Right atrium auricular region (tissue), 2 donors: ENCODE data around the gene ANO4. TPM values are rescaled to one million over a fixed set of nuclear protein-coding genes. Genes with fewer than 3 reads are reported as not detected.

Source experiments
- DNase-seq: peaks from one replicate; pipeline ENCODE4 v3.0.0-alpha.2; 2019; ENCODE audit warnings: low spot score
- H3K27ac ChIP-seq, 2 donors: fragments of 200-600 bp; sonication (generic); 1 replicate in 1 of 2; 2 replicates in 1 of 2; pipeline ENCODE4 v1.5.1; 2016 to 2019
- H3K27me3 ChIP-seq, 2 donors: fragments of 200-600 bp; sonication (generic); one replicate each; pipeline versions ENCODE4 v1.5.1 to v1.6.0; 2017 to 2019
- H3K36me3 ChIP-seq: fragments of 200-600 bp; sonication (generic); one replicate; pipeline ENCODE4 v1.5.1; 2016
- H3K4me1 ChIP-seq, 2 donors: fragments of 200-600 bp; sonication (generic); one replicate each; pipeline versions ENCODE4 v1.5.1 to v1.6.0; 2017 to 2019
- H3K4me3 ChIP-seq, 2 donors: fragments of 200-600 bp; sonication (generic); 1 replicate in 1 of 2; 2 replicates in 1 of 2; pipeline ENCODE4 v1.5.1; 2017 to 2019; ENCODE audit warnings: mild to moderate bottlenecking in 1 of 2, moderate library complexity in 1 of 2
- H3K9me3 ChIP-seq, 2 donors: fragments of 200-600 bp; sonication (generic); one replicate each; pipeline ENCODE4 v1.5.1; 2019
- total RNA-seq, 2 donors: library from RNA; depleted of rRNA; stranded (reverse); fragments of >200 nt; gene quantifications; one replicate each; pipeline ENCODE4 v1.1.0, GENCODE V29; 2016
- TF ChIP-seq, protein P1 (sequence below), 2 donors: fragments of 200-600 bp; sonication (generic); IDR thresholded peaks; one replicate each; pipeline ENCODE4 v1.5.1; 2019; ENCODE audit warnings: antibody characterized with exemption in 2 of 2

The ANO4 gene
- total RNA-seq: under 1 TPM in 1 of 2 donors, not detected in 1; 0.47 TPM

DNA sequence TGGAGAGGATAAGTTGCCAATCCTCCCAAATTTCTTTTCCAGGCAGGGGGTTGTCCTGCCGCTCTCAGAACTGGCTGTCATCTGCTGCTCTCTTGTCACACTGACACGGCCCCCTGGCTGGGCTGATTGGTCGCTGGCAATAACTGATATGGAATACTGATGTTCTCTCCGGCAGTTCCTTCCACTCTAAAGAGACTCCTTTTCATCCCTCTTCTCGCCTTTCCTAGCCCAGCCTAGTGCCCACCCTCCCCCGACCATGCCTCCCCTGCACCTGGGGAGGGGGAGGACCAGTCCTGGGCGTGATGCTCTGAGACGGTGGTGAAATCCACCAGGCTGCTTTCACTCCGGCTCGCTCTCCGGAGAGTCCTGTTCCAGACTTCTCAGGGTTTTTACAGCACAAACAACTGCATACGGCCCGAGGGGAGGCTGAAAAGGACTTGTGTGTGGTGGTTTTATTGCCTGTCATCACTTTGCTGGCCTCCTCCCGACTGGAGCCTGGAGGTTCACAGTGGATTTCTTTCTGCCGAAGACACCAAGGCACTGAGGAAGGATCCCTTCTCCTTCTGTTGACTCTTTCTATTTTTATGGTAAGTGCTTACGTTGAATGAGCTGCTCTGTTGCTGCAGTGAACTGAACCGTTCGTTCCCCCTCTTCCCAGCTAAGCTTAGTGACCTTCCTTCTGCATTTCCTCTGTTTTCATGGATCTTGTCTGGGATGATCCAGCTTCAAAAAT is at the start of gene ANO4:
ANO4 (plus strand) TSS at position 336 of the 733 bp plus-strand sequence. CDS start 107,010 bp downstream, outside the sequence.
- H3K27ac ChIP-seq: no peak within 1 kb of the TSS

DNA sequence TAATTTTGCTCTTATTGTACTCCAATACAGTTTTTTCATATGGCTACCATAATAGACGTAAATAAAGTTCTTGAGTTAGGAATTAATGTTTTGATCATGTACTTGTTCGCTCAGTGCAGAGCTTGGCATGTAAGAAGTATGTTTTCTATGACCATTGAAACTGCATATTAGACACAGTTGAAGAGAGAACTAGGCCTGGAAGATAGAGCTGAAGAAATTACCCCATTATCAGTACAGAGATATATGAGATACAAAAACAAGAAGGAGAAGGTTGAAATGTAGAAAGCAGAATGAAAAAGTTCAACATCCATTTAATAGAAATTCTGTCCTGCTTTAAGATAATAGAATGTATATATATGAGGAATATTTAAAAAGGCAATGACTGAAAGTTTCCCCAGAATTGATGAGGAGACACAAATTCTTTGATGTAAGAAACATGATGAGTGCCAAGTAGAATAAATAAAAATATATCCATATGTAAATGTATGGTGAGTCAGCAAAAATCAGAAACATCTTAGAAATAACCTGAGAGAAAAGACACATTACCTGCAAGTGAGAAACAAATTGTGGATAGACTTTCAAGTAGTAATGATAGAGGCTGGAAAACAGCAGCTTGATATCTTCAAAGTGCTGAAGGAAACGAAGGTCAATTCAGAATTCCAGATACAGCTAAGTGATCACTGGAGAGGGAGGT is 49.1 kb upstream of the ANO4 start:
- no peak overlapping the region for H3K4me3 ChIP-seq
- no peaks in the 10 kb centered on the region for H3K36me3 ChIP-seq
- no peak for DNase-seq
- TF ChIP-seq, protein P1, sequence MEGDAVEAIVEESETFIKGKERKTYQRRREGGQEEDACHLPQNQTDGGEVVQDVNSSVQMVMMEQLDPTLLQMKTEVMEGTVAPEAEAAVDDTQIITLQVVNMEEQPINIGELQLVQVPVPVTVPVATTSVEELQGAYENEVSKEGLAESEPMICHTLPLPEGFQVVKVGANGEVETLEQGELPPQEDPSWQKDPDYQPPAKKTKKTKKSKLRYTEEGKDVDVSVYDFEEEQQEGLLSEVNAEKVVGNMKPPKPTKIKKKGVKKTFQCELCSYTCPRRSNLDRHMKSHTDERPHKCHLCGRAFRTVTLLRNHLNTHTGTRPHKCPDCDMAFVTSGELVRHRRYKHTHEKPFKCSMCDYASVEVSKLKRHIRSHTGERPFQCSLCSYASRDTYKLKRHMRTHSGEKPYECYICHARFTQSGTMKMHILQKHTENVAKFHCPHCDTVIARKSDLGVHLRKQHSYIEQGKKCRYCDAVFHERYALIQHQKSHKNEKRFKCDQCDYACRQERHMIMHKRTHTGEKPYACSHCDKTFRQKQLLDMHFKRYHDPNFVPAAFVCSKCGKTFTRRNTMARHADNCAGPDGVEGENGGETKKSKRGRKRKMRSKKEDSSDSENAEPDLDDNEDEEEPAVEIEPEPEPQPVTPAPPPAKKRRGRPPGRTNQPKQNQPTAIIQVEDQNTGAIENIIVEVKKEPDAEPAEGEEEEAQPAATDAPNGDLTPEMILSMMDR (IDR thresholded peaks at IDR 0.05): no peak
- no peaks in the 10 kb centered on the region for H3K4me1 ChIP-seq
- no peaks in the 10 kb centered on the region for H3K27me3 ChIP-seq
- no peak overlapping the region for H3K27ac ChIP-seq
- H3K9me3 ChIP-seq: no peaks in the 10 kb centered on the region

More for the DNA sequence above, at the start of gene ANO4:
- H3K4me1 ChIP-seq: no peaks in the 10 kb centered on the region
- no peaks in the 10 kb centered on the region for H3K27me3 ChIP-seq
- no peak for DNase-seq
- H3K36me3 ChIP-seq: no peaks in the 10 kb centered on the region
- TF ChIP-seq, protein P1 (IDR thresholded peaks at IDR 0.05): no peak
- H3K4me3 ChIP-seq: no peak within 1 kb of the TSS
- no peaks in the 10 kb centered on the region for H3K9me3 ChIP-seq

GRCh38 chr12:100752841-100753240 is 41.7 kb upstream of the ANO4 start:
- peaks cover 0 to 11% of the 10 kb centered on the region in 2 donors for H3K9me3 ChIP-seq
- TF ChIP-seq, protein P1 (IDR thresholded peaks at IDR 0.05): no peak
- no peak for DNase-seq

GRCh38 chr12:100753837-100754236 is 40.7 kb upstream of the ANO4 start:
- DNase-seq: no peak
- H3K36me3 ChIP-seq: no peaks in the 10 kb centered on the region
- H3K9me3 ChIP-seq: peaks cover 0 to 11% of the 10 kb centered on the region in 2 donors
- H3K27ac ChIP-seq: no peak overlapping the region
- H3K4me1 ChIP-seq: no peaks in the 10 kb centered on the region
- no peaks in the 10 kb centered on the region for H3K27me3 ChIP-seq
- TF ChIP-seq, protein P1 (IDR thresholded peaks at IDR 0.05): no peak
- H3K4me3 ChIP-seq: no peak overlapping the region

More at GRCh38 chr12:100752841-100753240, 41.7 kb upstream of the ANO4 start:
- Histone ChIP-seq H3K36me3 (no peaks in the 10 kb centered on the region), H3K4me1 (no peaks in the 10 kb centered on the region), H3K27ac (no peak overlapping the region), H3K4me3 (no peak overlapping the region), H3K27me3 (no peaks in the 10 kb centered on the region)

DNA sequence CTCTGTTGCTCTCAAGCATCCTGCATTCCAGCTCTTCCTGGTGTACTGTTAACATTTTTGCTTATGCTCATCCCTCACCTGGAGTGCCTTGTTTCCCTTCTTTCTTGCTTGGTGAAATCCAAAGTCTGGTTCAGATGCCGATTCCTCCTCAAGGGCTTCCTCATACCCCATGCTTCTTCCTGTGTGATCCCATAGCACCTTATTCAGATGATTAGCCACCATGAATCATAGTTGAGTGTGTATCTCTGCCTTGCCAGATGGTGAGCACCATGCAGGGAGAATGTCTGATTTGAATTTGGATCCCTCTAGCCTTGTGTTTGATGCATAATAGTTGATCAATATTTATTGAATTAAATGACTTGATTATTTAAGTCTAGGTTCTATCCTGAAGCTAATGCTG is 39.4 kb upstream of the ANO4 start:
- H3K27me3 ChIP-seq: no peaks in the 10 kb centered on the region
- no peaks in the 10 kb centered on the region for H3K4me1 ChIP-seq
- no peak for DNase-seq
- TF ChIP-seq, protein P1 (IDR thresholded peaks at IDR 0.05): no peak
- no peak overlapping the region for H3K4me3 ChIP-seq
- peaks cover 0 to 11% of the 10 kb centered on the region in 2 donors for H3K9me3 ChIP-seq
- H3K27ac ChIP-seq: no peak overlapping the region
- H3K36me3 ChIP-seq: no peaks in the 10 kb centered on the region
